HCT116 (cell line): Measurements from ENCODE around the gene ERVFRD-1. TPM values are rescaled to one million over a fixed set of nuclear protein-coding genes. Genes with fewer than 3 reads are reported as not detected.

Experiments used
- ATAC-seq: fragments of 200-7000 bp; cut with Tn5 transposase; 2 replicates; pipeline ENCODE4 v1.9.1; 2020; ENCODE audit warnings: mild to moderate bottlenecking, moderate library complexity
- BruUV-seq: library from RNA; stranded (reverse); fragments of 400-500 nt; replicated peaks from 2 replicates; lab custom pipeline; 2021; lab: Mats Ljungman, UMichigan
- CTCF ChIA-PET: fragments of 300-600 bp; sonication (Branson Sonifier 250); formaldehyde crosslinking; loops from one replicate; lab custom pipeline; 2021; ENCODE audit warnings: antibody characterized with exemption; lab: Charles Lee
- POLR2A ChIA-PET: fragments of 300-600, 350-600 bp; sonication (Branson Sonifier 250); formaldehyde crosslinking; loops from one replicate; lab custom pipeline; 2021; ENCODE audit warnings: antibody characterized with exemption; lab: Charles Lee
- RAD21 ChIA-PET, 2 experiments: fragments of 300-600 bp; sonication (Branson Sonifier 250); formaldehyde crosslinking; loops; one replicate each; lab custom pipeline; 2023; ENCODE audit warnings: low total read pairs in 2 of 2; ENCODE audit not compliant: uncharacterized antibody in 2 of 2, unreplicated experiment in 2 of 2, low non-redundant PET in 1 of 2; lab: Charles Lee
- DNase-seq: peaks from one replicate; pipeline ENCODE4 v3.0.0-alpha.2; 2010; ENCODE audit warnings: low read depth, low spot score
- H2AFZ ChIP-seq: fragments of 200-600 bp; shearing (Covaris generic), sonication (generic); 2 replicates; pipeline ENCODE4 v1.6.1; 2017; ENCODE audit warnings: low read depth, mixed run types, mixed read lengths, antibody characterized with exemption, low read length; ENCODE audit not compliant: poor library complexity, severe bottlenecking
- H3K27ac ChIP-seq: 2 replicates; pipeline ENCODE4 v1.5.1; 2012; ENCODE audit warnings: low read depth, low read length
- H3K27me3 ChIP-seq: fragments of 200-600 bp; sonication (generic); 2 replicates; pipeline ENCODE4 v1.6.1; 2016; ENCODE audit warnings: mixed run types, low read length, mixed read lengths; ENCODE audit not compliant: insufficient read depth
- H3K36me3 ChIP-seq, 2 experiments: fragments of 200-500 bp in 1 of 2; fragments of 200-600 bp in 1 of 2; sonication (Bioruptor generic) in 1 of 2; sonication (generic) in 1 of 2; 2 replicates each; pipeline versions ENCODE4 v1.5.1 to v1.6.1; 2014 to 2016; ENCODE audit warnings: low read length in 2 of 2, inconsistent platforms in 1 of 2, mixed read lengths in 1 of 2, mixed run types in 1 of 2; ENCODE audit not compliant: insufficient read depth in 2 of 2, control insufficient read depth in 1 of 2
- H3K4me1 ChIP-seq, 2 experiments: fragments of 200-600 bp in 1 of 2; sonication (generic) in 1 of 2; 2 replicates each; pipeline versions ENCODE4 v1.5.1 to v1.6.1; 2012 to 2017; ENCODE audit warnings: low read length in 2 of 2, inconsistent platforms in 1 of 2, mild to moderate bottlenecking in 1 of 2, mixed read lengths in 1 of 2, mixed run types in 1 of 2, moderate library complexity in 1 of 2; ENCODE audit not compliant: insufficient read depth in 2 of 2, control insufficient read depth in 1 of 2
- H3K4me2 ChIP-seq: fragments of 200-600 bp; sonication (generic); 2 replicates; pipeline ENCODE4 v1.6.1; 2017; ENCODE audit warnings: mixed run types, low read length, mixed read lengths
- H3K4me3 ChIP-seq, 2 experiments: fragments of 200-600 bp in 1 of 2; sonication (generic) in 1 of 2; replicated peaks in 1 of 2; 2 replicates each; pipeline ENCODE4 v1.5.1; 2011 to 2016; ENCODE audit warnings: low read length in 2 of 2, control low read depth in 1 of 2, low read depth in 1 of 2, mild to moderate bottlenecking in 1 of 2, mixed read lengths in 1 of 2, mixed run types in 1 of 2
- H3K79me2 ChIP-seq: fragments of 200-600 bp; sonication (generic); 2 replicates; pipeline ENCODE4 v1.6.1; 2017; ENCODE audit warnings: mild to moderate bottlenecking, mixed run types, low read length, moderate library complexity, mixed read lengths; ENCODE audit not compliant: insufficient read depth
- H3K9ac ChIP-seq: fragments of 200-600 bp; sonication (generic); 2 replicates; pipeline ENCODE4 v1.6.1; 2016; ENCODE audit warnings: low read length, mixed read lengths
- H3K9me2 ChIP-seq: fragments of 200-600 bp; sonication (generic), shearing (Covaris generic); 2 replicates; pipeline ENCODE4 v1.6.1; 2017; ENCODE audit warnings: mixed run types, mild to moderate bottlenecking, moderate library complexity; ENCODE audit not compliant: insufficient read depth
- H3K9me3 ChIP-seq, 2 experiments: fragments of 200-500 bp in 1 of 2; fragments of 200-600 bp in 1 of 2; sonication (Bioruptor generic) in 1 of 2; sonication (generic) in 1 of 2; 2 replicates each; pipeline ENCODE4 v1.6.1; 2014 to 2017; ENCODE audit warnings: low read length in 2 of 2, mixed read lengths in 2 of 2, inconsistent platforms in 1 of 2, low read depth in 1 of 2, mild to moderate bottlenecking in 1 of 2, mixed run types in 1 of 2, moderate library complexity in 1 of 2; ENCODE audit not compliant: control insufficient read depth in 1 of 2, insufficient read depth in 1 of 2
- H4K20me1 ChIP-seq: fragments of 200-600 bp; sonication (generic), shearing (Covaris generic); 2 replicates; pipeline ENCODE4 v1.6.1; 2017; ENCODE audit warnings: mixed run types, mild to moderate bottlenecking, moderate library complexity; ENCODE audit not compliant: insufficient read depth
- ATF3 ChIP-seq: IDR thresholded peaks from 2 replicates; pipeline ENCODE4 v1.6.1; 2012
- CBX3 ChIP-seq: IDR thresholded peaks from 2 replicates; pipeline ENCODE4 v1.6.1; 2012; ENCODE audit warnings: low read depth
- CEBPB ChIP-seq: IDR thresholded peaks from 2 replicates; pipeline ENCODE4 v1.6.1; 2012; ENCODE audit warnings: low read depth
- CTCF ChIP-seq, 3 experiments: fragments of 200-600 bp in 1 of 3; sonication (generic) in 1 of 3; IDR thresholded peaks in 2 of 3; conservative IDR thresholded peaks in 1 of 3; 2 replicates each; pipeline ENCODE4 v1.5.1; 2012 to 2017; ENCODE audit warnings: low read depth in 2 of 3, low read length in 2 of 3, antibody characterized with exemption in 1 of 3, borderline replicate concordance in 1 of 3, control low read depth in 1 of 3, mild to moderate bottlenecking in 1 of 3, mixed read lengths in 1 of 3, mixed run types in 1 of 3, moderate library complexity in 1 of 3; ENCODE audit not compliant: insufficient read depth in 1 of 3
- EGR1 ChIP-seq: IDR thresholded peaks from 2 replicates; pipeline ENCODE4 v1.6.1; 2012; ENCODE audit warnings: low read depth
- ELF1 ChIP-seq: IDR thresholded peaks from 2 replicates; pipeline ENCODE4 v1.6.1; 2012; ENCODE audit warnings: low read depth, borderline replicate concordance
- EZH2 ChIP-seq: fragments of 200-600 bp; sonication (generic); IDR thresholded peaks from 2 replicates; pipeline ENCODE4 v1.6.1; 2017; ENCODE audit warnings: antibody characterized with exemption, mixed run types
- EZH2phosphoT487 ChIP-seq: fragments of 200-600 bp; IDR thresholded peaks from 2 replicates; pipeline ENCODE4 v1.6.1; 2018; ENCODE audit warnings: antibody characterized with exemption, borderline replicate concordance
- JUND ChIP-seq: IDR thresholded peaks from 2 replicates; pipeline ENCODE4 v1.6.1; 2012
- POLR2A ChIP-seq: IDR thresholded peaks from 2 replicates; pipeline ENCODE4 v1.7.0; 2011; ENCODE audit warnings: borderline replicate concordance; ENCODE audit not compliant: insufficient read depth, insufficient read length; ENCODE audit errors: extremely low read depth
- RAD21 ChIP-seq: IDR thresholded peaks from 2 replicates; pipeline ENCODE4 v1.6.1; 2012; ENCODE audit warnings: low read depth, mild to moderate bottlenecking
- SIN3A ChIP-seq: IDR thresholded peaks from 2 replicates; pipeline ENCODE4 v1.6.1; 2012; ENCODE audit warnings: low read depth
- SP1 ChIP-seq: IDR thresholded peaks from 2 replicates; pipeline ENCODE4 v1.6.1; 2012; ENCODE audit warnings: low read depth
- SRF ChIP-seq: IDR thresholded peaks from 2 replicates; pipeline ENCODE4 v1.6.1; 2012; ENCODE audit warnings: low read depth
- TCF7L2 ChIP-seq: IDR thresholded peaks from 2 replicates; pipeline ENCODE4 v1.7.0; 2011; ENCODE audit warnings: borderline replicate concordance, inconsistent platforms; ENCODE audit not compliant: insufficient read depth, insufficient read length; ENCODE audit errors: extremely low read depth
- YY1 ChIP-seq: IDR thresholded peaks from 2 replicates; pipeline ENCODE4 v1.6.1; 2011; ENCODE audit warnings: low read length, low read depth, moderate library complexity, mild to moderate bottlenecking; ENCODE audit not compliant: insufficient replicate concordance; ENCODE audit errors: extremely low read depth
- ZBTB33 ChIP-seq: IDR thresholded peaks from 2 replicates; pipeline ENCODE4 v1.6.1; 2011; ENCODE audit warnings: mild to moderate bottlenecking, low read length, moderate library complexity; ENCODE audit not compliant: insufficient replicate concordance; ENCODE audit errors: extremely low read depth
- ZFX ChIP-seq: fragments of 450-650 bp; IDR thresholded peaks from 2 replicates; pipeline ENCODE4 v1.6.1; 2017
- ZNF274 ChIP-seq: fragments of 200-500 bp; sonication (Bioruptor generic); IDR thresholded peaks from 2 replicates; pipeline ENCODE4 v1.6.1; 2014; ENCODE audit warnings: mild to moderate bottlenecking, low read depth, low read length, inconsistent platforms
- intact Hi-C: fragments of 100-400 bp; cut with micrococcal nuclease; formaldehyde crosslinking; loops from 2 replicates; pipeline ENCODE4 v1.10.0; 2022
- total RNA-seq: library from RNA; stranded (reverse); gene quantifications from one replicate; pipeline ENCODE4 v1.2.1, GENCODE V29; 2021; ENCODE audit not compliant: unreplicated experiment
- TF ChIP-seq, protein P1 (sequence below): IDR thresholded peaks from 2 replicates; pipeline ENCODE4 v1.6.1; 2012

ERVFRD-1 gene
- total RNA-seq, 1 experiment from 2014 or later = not detected

- Histone ChIP-seq H4K20me1 (no peaks in the 10 kb centered on the region), H3K27me3 (no peaks in the 10 kb centered on the region), H3K27ac (no peak overlapping the region), H2AFZ (no peak overlapping the region), H3K36me3 (no peaks in the 10 kb centered on the region), H3K4me3 (no peak overlapping the region), H3K4me2 (no peak overlapping the region), H3K4me1 (no peaks in the 10 kb centered on the region), H3K9ac (no peak overlapping the region), H3K9me3 (no peaks in the 10 kb centered on the region), H3K9me2 (no peaks in the 10 kb centered on the region), H3K79me2 (no peaks in the 10 kb centered on the region)
- DNase-seq (no peak), ATAC-seq (no peak)
- RAD21 ChIA-PET = no interaction called here
- CTCF ChIA-PET = no interaction called here
- intact Hi-C loops = no loop called here
- no TSS peak for BruUV-seq
- TF ChIP-seq CBX3 (no peak), ELF1 (no peak), EZH2 (no peak), SIN3A (no peak), ATF3 (no peak), YY1 (no peak), TCF7L2 (no peak), EGR1 (no peak), JUND (no peak), ZNF274 (no peak), POLR2A (no peak), RAD21 (no peak), EZH2phosphoT487 (no peak), ZFX (no peak), CEBPB (no peak), ZBTB33 (no peak), CTCF (IDR thresholded peaks at IDR 0.05 in 2 of 3, conservative IDR thresholded peaks at IDR 0.05 in 1 of 3; ENCODE audit: borderline replicate concordance in 1 of 3, insufficient read depth in 1 of 3, low read depth in 2 of 3, low read length in 2 of 3) (no peak), SP1 (no peak), SRF (no peak)
- TF ChIP-seq, protein P1, sequence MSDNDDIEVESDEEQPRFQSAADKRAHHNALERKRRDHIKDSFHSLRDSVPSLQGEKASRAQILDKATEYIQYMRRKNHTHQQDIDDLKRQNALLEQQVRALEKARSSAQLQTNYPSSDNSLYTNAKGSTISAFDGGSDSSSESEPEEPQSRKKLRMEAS = no peak
- POLR2A ChIA-PET = no interaction called here
Observed at GRCh38 chr6:11083956-11084355, 27.6 kb downstream of the ERVFRD-1 start.
